Upper lobe of right lung (tissue), 1 donor: ENCODE measurements around the gene ARHGAP21. TPM values are rescaled to one million over a fixed set of nuclear protein-coding genes. Genes with fewer than 3 reads are reported as not detected.

Experiments used
- ATAC-seq: fragments of 200-7000 bp; cut with Tn5 transposase; one replicate; pipeline ENCODE4 v1.9.1; 2020; ENCODE audit warnings: mild to moderate bottlenecking, moderate library complexity
- DNase-seq: peaks from one replicate; pipeline ENCODE4 v3.0.0-alpha.2; 2020
- H3K27ac ChIP-seq: fragments of 200-600 bp; one replicate; pipeline ENCODE4 v1.8.0; 2022
- H3K27me3 ChIP-seq: fragments of 200-600 bp; one replicate; pipeline ENCODE4 v1.8.0; 2022; ENCODE audit warnings: mild to moderate bottlenecking
- H3K36me3 ChIP-seq: fragments of 200-600 bp; one replicate; pipeline ENCODE4 v1.8.0; 2022
- H3K4me1 ChIP-seq: fragments of 200-600 bp; one replicate; pipeline ENCODE4 v1.8.0; 2022
- H3K4me3 ChIP-seq: fragments of 200-600 bp; one replicate; pipeline ENCODE4 v1.8.0; 2022; ENCODE audit warnings: mild to moderate bottlenecking
- H3K9me3 ChIP-seq: fragments of 200-600 bp; one replicate; pipeline ENCODE4 v1.8.0; 2022
- CTCF ChIP-seq: fragments of 200-600 bp; IDR thresholded peaks from one replicate; pipeline ENCODE4 v1.8.0; 2022; ENCODE audit warnings: antibody characterized with exemption
- intact Hi-C: fragments of 100-400 bp; cut with DNase I; formaldehyde crosslinking; loops from one replicate; pipeline ENCODE4 v1.11.0; 2022
- total RNA-seq: library from RNA; stranded (reverse); fragmentation: NEBNext Ultra II Directional; extraction: Animal tissue kit (Norgen Biotek cat#: 25700); gene quantifications from one replicate; pipeline ENCODE4 v1.2.1, GENCODE V29; 2021
- donor health status: DM: no; HTN: yes; CAD: no; lungs with severe emphysema.

ARHGAP21 gene
- total RNA-seq, 1 donor from 2014 or later: 85.0 TPM

DNA sequence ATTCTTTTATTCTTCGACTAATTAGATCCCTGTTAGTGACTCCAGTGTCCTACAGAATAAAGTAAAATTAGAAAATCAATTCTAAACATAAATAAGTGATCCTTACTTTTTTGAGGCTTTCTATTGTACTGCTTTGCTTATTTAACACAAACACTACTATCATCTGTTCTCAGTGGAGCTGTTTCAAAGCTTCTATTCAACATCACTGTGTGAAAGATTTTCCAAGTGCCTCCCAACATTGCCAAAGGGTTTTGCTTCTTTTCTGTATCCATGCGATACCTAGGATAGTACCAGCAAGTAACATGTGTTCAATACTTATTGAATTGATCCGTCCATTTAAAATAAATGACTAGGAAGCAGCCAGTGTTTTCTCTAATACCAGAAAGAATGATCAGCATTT is 125.7 kb downstream of the ARHGAP21 start:
- Histone ChIP-seq H3K36me3 (peaks cover 100% of the 10 kb centered on the region), H3K27ac (no peak overlapping the region), H3K4me3 (no peak overlapping the region), H3K9me3 (no peaks in the 10 kb centered on the region), H3K4me1 (no peaks in the 10 kb centered on the region), H3K27me3 (no peaks in the 10 kb centered on the region)
- no peak for DNase-seq
- no peak for TF ChIP-seq CTCF
- no peak for ATAC-seq
- intact Hi-C loops: no loop called here

DNA sequence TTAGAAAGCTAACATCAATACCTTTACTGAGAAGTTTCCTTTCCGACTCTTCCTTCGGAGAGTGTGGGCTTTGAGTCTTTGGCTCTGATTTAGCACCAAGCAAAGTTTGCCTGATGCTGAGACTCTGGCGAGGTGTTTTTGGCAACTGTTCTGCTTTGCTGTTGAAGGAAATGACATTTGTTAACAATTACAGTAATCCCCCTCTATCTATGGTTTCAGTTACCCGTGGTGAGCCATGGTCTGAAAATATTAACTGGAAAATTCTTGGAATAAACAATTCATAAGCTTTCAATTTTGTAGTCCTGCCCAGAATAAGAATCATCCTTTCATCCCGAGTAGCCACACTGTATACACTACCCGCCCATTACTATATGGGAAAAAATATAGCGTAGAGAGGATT is 126.3 kb downstream of the ARHGAP21 start:
- no peaks in the 10 kb centered on the region for H3K4me1 ChIP-seq
- ATAC-seq (no peak), DNase-seq (no peak)
- H3K9me3 ChIP-seq: no peaks in the 10 kb centered on the region
- no peaks in the 10 kb centered on the region for H3K27me3 ChIP-seq
- intact Hi-C loops: no loop called here
- no peak for TF ChIP-seq CTCF
- H3K4me3 ChIP-seq: no peak overlapping the region
- H3K27ac ChIP-seq: no peak overlapping the region
- peaks cover 100% of the 10 kb centered on the region for H3K36me3 ChIP-seq

DNA sequence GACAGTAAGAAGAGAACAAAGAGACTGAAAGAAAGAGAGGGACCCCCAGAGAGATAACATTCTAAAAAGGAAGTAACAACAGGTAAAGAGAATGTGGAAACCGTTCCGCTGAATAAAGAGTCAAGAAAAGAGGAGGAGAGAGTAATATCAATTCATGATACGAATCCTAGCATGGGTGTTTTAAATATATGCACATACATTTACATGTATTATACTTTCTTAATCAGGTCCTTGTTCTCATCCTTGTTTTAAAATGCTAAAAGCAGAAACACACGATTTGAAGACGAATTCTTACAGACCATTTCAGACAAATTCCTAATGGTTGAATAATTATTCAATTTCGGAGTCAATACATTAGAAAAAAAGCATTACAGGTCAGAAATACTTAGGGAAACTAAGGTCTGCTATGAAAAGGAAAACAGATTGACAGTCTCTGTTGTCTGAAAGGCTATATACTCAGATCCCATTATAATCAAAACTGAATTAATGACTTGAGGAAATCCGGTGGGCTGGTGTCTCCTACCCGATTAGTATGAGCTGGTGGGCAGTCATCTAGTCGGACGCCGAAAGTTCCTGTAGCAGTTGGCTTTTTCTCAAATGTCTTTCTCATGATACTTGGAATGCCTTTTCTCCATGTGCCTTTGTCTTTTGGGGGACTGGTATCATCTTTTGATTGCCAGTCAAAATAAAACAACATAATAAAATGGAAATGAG is 127.3 kb downstream of the ARHGAP21 start:
- no peak overlapping the region for H3K27ac ChIP-seq
- H3K27me3 ChIP-seq: no peaks in the 10 kb centered on the region
- TF ChIP-seq CTCF: no peak
- no peak for ATAC-seq
- H3K9me3 ChIP-seq: no peaks in the 10 kb centered on the region
- H3K4me3 ChIP-seq: no peak overlapping the region
- DNase-seq: no peak
- peaks cover 100% of the 10 kb centered on the region for H3K36me3 ChIP-seq
- H3K4me1 ChIP-seq: no peaks in the 10 kb centered on the region
- intact Hi-C loops: no loop called here

DNA sequence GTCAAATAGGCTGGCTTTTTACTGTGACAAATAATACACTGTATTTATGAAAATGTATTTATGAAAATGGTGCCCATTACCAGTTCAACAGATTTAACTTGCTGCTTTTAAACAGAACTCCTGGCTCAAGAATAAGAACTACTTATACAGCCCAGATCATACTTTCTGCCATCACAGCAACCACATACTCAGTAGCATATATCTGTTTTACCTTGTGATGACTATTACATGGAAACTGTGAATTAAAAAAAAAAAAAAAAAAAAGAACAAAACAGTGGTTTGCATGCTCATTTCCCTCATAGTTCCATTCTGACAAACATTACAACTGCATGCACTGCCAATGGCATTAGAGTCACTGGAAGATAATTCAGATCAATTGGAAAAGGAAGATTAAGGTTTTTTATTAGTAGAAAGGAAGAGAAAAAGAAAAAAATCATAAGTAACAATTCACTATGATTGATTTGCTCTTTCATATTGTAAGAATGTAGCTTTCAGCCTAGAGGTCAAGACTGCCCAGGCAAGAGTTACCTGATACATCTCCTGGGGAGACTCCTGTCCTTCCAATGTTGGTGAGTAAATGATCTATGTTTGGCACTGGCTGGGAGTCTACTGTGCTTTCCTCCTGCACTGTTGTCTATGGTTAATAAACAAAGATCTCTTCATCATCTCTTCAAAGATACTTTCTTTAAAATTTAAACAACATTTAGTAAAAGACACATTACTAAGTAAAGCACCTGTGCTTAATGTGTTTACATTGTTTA is 132.8 kb downstream of the ARHGAP21 start:
- Histone ChIP-seq H3K9me3 (no peaks in the 10 kb centered on the region), H3K27me3 (no peaks in the 10 kb centered on the region), H3K4me1 (no peaks in the 10 kb centered on the region), H3K36me3 (peaks cover 98% of the 10 kb centered on the region), H3K4me3 (no peak overlapping the region), H3K27ac (no peak overlapping the region)
- no peak for DNase-seq
- intact Hi-C loops: no loop called here
- TF ChIP-seq CTCF: no peak
- no peak for ATAC-seq

DNA sequence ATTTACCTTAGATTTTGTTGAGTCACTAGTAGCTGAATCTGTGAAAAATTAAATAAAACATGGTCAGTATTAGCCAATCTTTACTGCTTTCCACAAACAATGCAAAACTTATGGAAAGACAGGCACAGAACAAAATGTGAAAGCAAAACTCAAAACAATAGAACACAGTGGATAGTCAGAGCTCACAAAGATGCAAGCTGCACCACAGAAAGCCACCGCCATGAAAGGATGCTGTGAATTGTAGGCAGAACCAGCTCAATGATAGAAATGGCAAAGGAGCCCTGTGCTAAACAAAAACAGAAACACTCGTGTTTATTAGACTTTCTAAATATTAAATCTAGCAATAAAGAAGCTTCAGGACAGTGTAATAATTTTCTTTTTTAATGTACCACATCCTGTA is 134.4 kb downstream of the ARHGAP21 start:
- Histone ChIP-seq H3K27ac (no peak overlapping the region), H3K4me3 (no peak overlapping the region), H3K9me3 (no peaks in the 10 kb centered on the region), H3K36me3 (peaks cover 90% of the 10 kb centered on the region), H3K27me3 (no peaks in the 10 kb centered on the region), H3K4me1 (no peaks in the 10 kb centered on the region)
- intact Hi-C loops: no loop called here
- DNase-seq: no peak
- no peak for TF ChIP-seq CTCF
- ATAC-seq: no peak
